Activated naive CD8-positive, alpha-beta T cell treated with anti-CD3 and anti-CD28 coated beads for 36 hours (primary cell): ENCODE results near the gene PAXX. TPM values are rescaled to one million over a fixed set of nuclear protein-coding genes. Genes with fewer than 3 reads are reported as not detected.

Experiments
- DNase-seq: peaks from one replicate; pipeline ENCODE4 v3.0.0; 2021
- H3K27ac Mint-ChIP-seq: one replicate; pipeline ENCODE4 v1.8.0; 2022; ENCODE audit warnings: mild to moderate bottlenecking, moderate library complexity, mixed read lengths
- H3K27me3 Mint-ChIP-seq: one replicate; pipeline ENCODE4 v1.8.0; 2022; ENCODE audit warnings: mild to moderate bottlenecking, mixed read lengths
- H3K36me3 Mint-ChIP-seq: one replicate; pipeline ENCODE4 v1.8.0; 2021; ENCODE audit warnings: mild to moderate bottlenecking, mixed read lengths
- H3K4me1 Mint-ChIP-seq: one replicate; pipeline ENCODE4 v1.8.0; 2021; ENCODE audit warnings: mixed read lengths
- H3K4me3 Mint-ChIP-seq: one replicate; pipeline ENCODE4 v1.8.0; 2022; ENCODE audit warnings: mild to moderate bottlenecking, moderate library complexity, mixed read lengths
- H3K9me3 Mint-ChIP-seq: one replicate; pipeline ENCODE4 v1.8.0; 2022; ENCODE audit warnings: mixed read lengths
- total RNA-seq, 2 experiments: library from RNA; stranded (reverse); gene quantifications; one replicate each; pipeline ENCODE4 v1.2.3, GENCODE V29; 2021

The PAXX gene
- total RNA-seq, 2 experiments from 2014 or later = 57.2 to 60.1 TPM

GRCh38 chr9:136950656-136951276, 41.5 kb upstream of the PAXX start:
- no peak for DNase-seq
- Mint-ChIP-seq H3K27ac (peak overlapping the region; percentile 79), H3K9me3 (no peaks in the 10 kb centered on the region), H3K36me3 (no peaks in the 10 kb centered on the region), H3K4me3 (peak overlapping the region; percentile 79), H3K4me1 (peaks cover 3% of the 10 kb centered on the region), H3K27me3 (no peaks in the 10 kb centered on the region)

DNA sequence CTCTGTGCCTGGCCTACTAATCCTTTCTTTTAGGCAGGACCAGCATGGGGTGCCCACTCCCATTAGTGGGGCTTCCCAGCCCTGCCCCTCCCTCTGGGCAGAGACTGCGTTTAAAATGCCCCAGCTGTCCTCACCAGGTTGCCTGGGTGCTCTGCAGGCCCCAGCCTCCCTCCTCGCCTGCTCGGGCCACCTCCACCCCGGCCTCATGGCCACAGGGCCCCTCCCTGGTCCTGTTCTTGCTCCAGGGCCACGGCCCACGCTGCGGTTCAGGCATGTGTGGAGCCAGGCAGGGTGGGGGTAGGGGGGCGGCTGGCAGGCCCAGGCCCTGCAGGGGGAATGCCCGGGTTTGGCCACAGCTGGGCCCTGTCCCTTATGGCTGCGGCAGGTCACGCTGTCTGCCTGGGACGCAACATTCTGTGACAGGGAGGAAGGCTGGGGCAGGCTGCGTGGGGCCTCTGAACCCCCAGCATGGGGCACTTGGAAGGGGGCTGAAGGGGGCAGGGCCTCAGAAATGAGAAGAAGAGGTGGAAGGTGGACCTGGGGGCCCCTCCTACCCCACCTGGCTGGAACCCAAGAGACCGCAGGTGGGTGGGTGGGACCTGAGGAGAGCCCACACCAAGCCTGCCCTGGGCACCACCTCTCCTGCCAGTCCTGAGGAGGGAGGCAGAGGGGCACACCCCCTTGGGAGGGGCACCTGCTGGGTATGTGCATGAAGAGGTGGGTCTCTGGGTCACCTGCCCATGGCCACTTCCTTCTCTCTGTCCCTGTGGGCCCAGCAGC, 40.5 kb upstream of the PAXX start, which contains the start of gene LCN12:
Gene LCN12, plus strand, starts transcription at position 733 of the 780 bp plus-strand sequence. CDS start 55 bp downstream, outside the sequence.
- H3K4me1 Mint-ChIP-seq = peaks cover 3% of the 10 kb centered on the region
- H3K27me3 Mint-ChIP-seq = no peaks in the 10 kb centered on the region
- no peak within 1 kb of the TSS for H3K4me3 Mint-ChIP-seq
- no peak within 1 kb of the TSS for H3K27ac Mint-ChIP-seq
- H3K9me3 Mint-ChIP-seq = no peaks in the 10 kb centered on the region
- H3K36me3 Mint-ChIP-seq = peaks cover 3% of the 10 kb centered on the region
- DNase-seq = no peak

GRCh38 chr9:136952321-136952850, 39.8 kb upstream of the PAXX start:
- no peak overlapping the region for H3K4me3 Mint-ChIP-seq
- H3K36me3 Mint-ChIP-seq = peaks cover 3% of the 10 kb centered on the region
- no peaks in the 10 kb centered on the region for H3K9me3 Mint-ChIP-seq
- H3K27me3 Mint-ChIP-seq = no peaks in the 10 kb centered on the region
- H3K27ac Mint-ChIP-seq = no peak overlapping the region
- no peak for DNase-seq
- peaks cover 3% of the 10 kb centered on the region for H3K4me1 Mint-ChIP-seq

DNA sequence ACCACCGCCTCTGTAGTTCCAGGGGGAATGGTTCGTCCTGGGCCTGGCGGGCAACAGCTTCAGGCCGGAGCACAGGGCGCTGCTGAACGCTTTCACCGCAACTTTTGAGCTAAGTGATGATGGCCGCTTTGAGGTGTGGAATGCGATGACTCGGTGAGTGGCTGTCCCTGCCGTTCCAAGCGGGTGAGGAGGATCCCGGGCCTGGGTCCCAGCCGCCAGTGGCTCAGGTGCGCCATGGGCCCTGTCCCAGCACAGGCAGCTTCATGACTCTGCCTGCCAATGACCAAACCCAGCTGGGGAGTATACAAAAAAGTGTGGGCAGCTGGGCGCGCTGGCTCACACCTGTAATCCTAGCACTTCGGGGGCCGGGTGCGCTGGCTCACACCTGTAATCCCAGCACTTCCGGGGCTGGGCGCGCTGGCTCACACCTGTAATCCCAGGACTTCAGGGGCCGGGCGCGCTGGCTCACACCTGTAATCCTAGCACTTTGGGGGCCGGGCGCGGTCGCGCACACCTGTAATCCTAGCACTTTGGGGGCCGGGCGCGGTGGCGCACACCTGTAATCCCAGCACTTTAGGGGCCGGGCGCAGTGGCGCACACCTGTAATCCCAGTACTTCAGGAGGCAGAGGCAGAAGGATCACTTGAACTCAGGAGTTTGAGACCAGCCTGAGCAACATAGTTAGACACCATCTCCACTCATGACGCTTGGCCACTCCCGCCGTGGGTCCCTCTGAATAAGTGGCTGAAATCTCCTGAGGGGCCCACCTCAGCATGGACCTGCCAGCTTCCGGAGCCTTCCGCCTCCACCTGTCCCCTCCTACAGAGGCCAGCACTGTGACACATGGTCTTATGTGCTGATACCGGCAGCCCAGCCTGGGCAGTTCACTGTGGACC, 39.1 kb upstream of the PAXX start:
- H3K36me3 Mint-ChIP-seq = peaks cover 3% of the 10 kb centered on the region
- no peak for DNase-seq
- no peak overlapping the region for H3K4me3 Mint-ChIP-seq
- H3K4me1 Mint-ChIP-seq = peaks cover 3% of the 10 kb centered on the region
- H3K27me3 Mint-ChIP-seq = no peaks in the 10 kb centered on the region
- no peak overlapping the region for H3K27ac Mint-ChIP-seq
- no peaks in the 10 kb centered on the region for H3K9me3 Mint-ChIP-seq

DNA sequence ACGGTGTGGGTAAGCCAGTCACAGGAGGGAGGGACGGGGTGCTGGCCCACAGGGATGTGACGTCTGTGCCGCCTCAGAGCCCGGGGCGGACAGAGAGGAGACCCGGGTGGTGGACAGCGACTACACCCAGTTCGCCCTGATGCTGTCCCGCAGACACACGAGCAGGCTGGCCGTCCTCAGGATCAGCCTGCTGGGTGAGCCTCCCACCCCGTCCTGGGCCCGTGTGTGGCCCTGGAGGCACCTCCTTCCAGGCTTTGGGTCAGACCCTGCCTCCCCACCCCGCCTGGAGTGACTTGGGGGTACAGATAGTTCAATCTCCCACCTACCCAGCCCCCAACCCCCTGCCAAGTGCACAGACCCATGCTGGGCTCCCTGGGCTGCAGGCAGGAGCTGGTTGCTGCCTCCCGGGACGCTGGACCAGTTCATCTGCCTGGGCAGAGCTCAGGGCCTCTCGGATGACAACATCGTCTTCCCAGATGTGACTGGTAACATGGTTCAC, 38.4 kb upstream of the PAXX start:
- Mint-ChIP-seq H3K27ac (no peak overlapping the region), H3K36me3 (peaks cover 3% of the 10 kb centered on the region), H3K4me1 (peaks cover 3% of the 10 kb centered on the region), H3K4me3 (no peak overlapping the region), H3K9me3 (no peaks in the 10 kb centered on the region), H3K27me3 (no peaks in the 10 kb centered on the region)
- DNase-seq = no peak

DNA sequence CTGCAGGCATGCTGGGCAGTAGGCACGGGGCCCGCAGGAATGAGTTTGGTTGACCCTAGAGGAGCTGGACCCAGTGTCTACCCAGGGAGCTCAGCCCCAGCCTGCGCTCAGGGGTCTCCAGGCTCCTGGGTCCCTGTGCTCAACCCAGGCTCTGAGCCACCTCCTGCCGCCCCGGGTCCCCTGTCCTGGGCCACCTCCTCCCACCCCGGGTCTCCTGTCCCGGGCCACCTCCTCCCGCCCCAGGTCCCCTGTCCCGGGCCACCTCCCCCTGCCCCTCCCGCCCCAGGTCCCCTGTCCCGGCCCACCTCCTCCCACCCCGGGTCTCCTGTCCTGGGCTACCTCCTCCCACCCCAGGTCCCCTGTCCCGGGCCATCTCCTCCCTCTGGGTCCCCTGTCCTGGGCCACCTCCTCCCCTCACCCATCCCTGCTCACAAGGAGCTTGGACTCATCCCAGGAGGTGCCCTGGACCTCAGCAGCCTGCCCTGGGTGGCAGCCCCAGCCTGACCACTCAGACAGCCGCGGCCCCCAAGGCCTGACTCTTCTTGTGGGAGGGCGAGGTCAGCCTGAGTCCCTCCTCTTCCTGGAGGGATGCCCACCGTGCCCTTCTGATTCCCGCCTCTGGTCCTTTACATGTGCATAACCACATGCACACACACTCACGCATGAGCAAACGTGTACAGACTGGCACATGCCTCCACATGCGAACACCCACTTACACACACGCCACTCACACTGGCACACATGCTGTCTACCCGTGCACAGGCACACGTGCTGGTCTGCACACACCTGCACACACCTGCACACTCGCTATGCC, 37.7 kb upstream of the PAXX start:
- Mint-ChIP-seq H3K27ac (no peak overlapping the region), H3K4me1 (no peaks in the 10 kb centered on the region), H3K27me3 (no peaks in the 10 kb centered on the region)

GRCh38 chr9:136955202-136955942, 36.9 kb upstream of the PAXX start:
- H3K27me3 Mint-ChIP-seq = no peaks in the 10 kb centered on the region
- H3K27ac Mint-ChIP-seq = no peak overlapping the region
- peaks cover 5% of the 10 kb centered on the region for H3K4me1 Mint-ChIP-seq
- no peak for DNase-seq
- no peaks in the 10 kb centered on the region for H3K9me3 Mint-ChIP-seq
- peaks cover 3% of the 10 kb centered on the region for H3K36me3 Mint-ChIP-seq
- no peak overlapping the region for H3K4me3 Mint-ChIP-seq

More for the DNA sequence above, 37.7 kb upstream of the PAXX start:
- Mint-ChIP-seq H3K36me3 (peaks cover 3% of the 10 kb centered on the region), H3K9me3 (no peaks in the 10 kb centered on the region), H3K4me3 (no peak overlapping the region)
- no peak for DNase-seq

- Mint-ChIP-seq H3K27me3 (no peaks in the 10 kb centered on the region), H3K4me1 (peaks cover 5% of the 10 kb centered on the region), H3K27ac (no peak overlapping the region), H3K9me3 (no peaks in the 10 kb centered on the region), H3K36me3 (peaks cover 3% of the 10 kb centered on the region), H3K4me3 (no peak overlapping the region)
- no peak for DNase-seq
Measured at GRCh38 chr9:136955943-136956335, 36.3 kb upstream of the PAXX start.

DNA sequence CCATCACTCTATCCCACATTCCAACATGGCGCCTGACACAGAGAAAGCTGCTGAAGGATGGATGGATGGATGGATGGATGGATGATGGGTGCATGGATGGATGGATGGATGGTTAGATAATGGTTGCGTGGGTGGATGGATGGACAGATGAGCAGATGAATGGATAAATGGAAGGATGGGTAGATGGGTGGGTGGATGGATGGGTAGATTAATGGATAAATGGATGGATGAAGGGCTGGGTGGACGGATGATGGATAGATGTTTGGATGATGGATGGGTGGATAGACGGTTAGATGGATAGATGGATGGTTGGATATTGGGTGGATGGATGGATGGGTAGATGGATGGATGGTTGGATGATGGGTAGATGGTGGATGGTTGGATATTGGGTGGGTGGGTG, 35.6 kb upstream of the PAXX start:
- no peak overlapping the region for H3K27ac Mint-ChIP-seq
- H3K4me3 Mint-ChIP-seq = no peak overlapping the region
- H3K36me3 Mint-ChIP-seq = peaks cover 3% of the 10 kb centered on the region
- DNase-seq = no peak
- H3K9me3 Mint-ChIP-seq = no peaks in the 10 kb centered on the region
- H3K27me3 Mint-ChIP-seq = no peaks in the 10 kb centered on the region
- H3K4me1 Mint-ChIP-seq = peaks cover 5% of the 10 kb centered on the region

- H3K4me1 Mint-ChIP-seq = peaks cover 5% of the 10 kb centered on the region
- DNase-seq = no peak
- H3K27me3 Mint-ChIP-seq = no peaks in the 10 kb centered on the region
- H3K4me3 Mint-ChIP-seq = no peak overlapping the region
- H3K36me3 Mint-ChIP-seq = peaks cover 3% of the 10 kb centered on the region
- no peaks in the 10 kb centered on the region for H3K9me3 Mint-ChIP-seq
- H3K27ac Mint-ChIP-seq = no peak overlapping the region
Measured at GRCh38 chr9:136957461-136957860, 34.8 kb upstream of the PAXX start.

GRCh38 chr9:136957901-136958300, 34.3 kb upstream of the PAXX start:
- no peak for DNase-seq
- no peak overlapping the region for H3K4me3 Mint-ChIP-seq
- no peaks in the 10 kb centered on the region for H3K9me3 Mint-ChIP-seq
- H3K36me3 Mint-ChIP-seq = peaks cover 3% of the 10 kb centered on the region
- H3K4me1 Mint-ChIP-seq = peaks cover 5% of the 10 kb centered on the region
- no peak overlapping the region for H3K27ac Mint-ChIP-seq
- H3K27me3 Mint-ChIP-seq = no peaks in the 10 kb centered on the region

GRCh38 chr9:136958473-136958872, 33.7 kb upstream of the PAXX start:
- no peak overlapping the region for H3K27ac Mint-ChIP-seq
- peaks cover 3% of the 10 kb centered on the region for H3K36me3 Mint-ChIP-seq
- no peak for DNase-seq
- H3K4me1 Mint-ChIP-seq = peaks cover 5% of the 10 kb centered on the region
- no peaks in the 10 kb centered on the region for H3K27me3 Mint-ChIP-seq
- H3K4me3 Mint-ChIP-seq = no peak overlapping the region
- H3K9me3 Mint-ChIP-seq = no peaks in the 10 kb centered on the region

DNA sequence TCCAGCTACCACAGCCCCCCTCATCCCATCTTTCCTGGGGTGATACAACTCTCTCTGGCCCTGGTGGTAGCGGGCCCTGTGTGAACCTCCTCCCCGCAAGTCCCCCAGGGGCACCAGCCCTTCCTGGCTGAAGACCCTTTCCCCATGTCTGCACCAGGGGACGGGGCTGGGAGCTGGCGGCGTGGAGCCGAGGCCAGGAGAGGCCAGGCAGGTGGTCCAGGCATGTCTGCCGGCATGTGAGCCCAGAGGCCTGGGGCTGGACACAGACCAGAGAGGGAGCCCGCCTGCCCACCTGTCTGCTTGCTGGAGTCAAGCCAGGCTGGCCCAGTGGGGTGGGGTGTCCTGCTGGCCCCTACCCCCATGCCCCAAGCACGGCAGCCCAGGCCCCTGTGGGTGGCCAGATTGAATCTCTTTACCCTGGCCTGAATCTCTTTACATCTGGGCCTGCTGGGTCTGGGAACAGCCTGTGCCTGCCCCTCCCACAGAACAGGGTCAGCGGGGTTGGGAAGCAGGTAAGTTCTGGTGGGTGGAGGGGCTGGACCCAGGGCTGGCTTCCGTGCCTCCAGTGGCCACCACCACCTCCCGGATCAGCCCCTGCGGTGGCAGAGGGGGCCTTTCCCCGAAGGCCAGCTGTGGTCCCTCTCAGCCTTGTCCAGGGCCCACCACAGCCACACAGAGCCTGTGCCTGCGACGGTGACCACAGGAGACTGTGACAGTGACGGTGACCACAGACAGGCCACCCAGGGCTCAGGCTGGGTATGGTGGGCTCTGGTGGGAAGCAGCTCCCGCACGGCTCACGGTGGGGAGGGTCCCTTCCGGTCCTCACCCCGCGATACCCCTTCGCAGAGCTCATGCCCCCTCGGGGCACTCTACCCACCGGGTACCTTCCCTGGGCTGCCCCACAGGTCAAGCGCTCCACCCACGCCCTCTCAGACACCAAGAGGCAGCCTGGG, 33.0 kb upstream of the PAXX start:
- DNase-seq = no peak
- H3K36me3 Mint-ChIP-seq = peaks cover 3% of the 10 kb centered on the region
- H3K27ac Mint-ChIP-seq = no peak overlapping the region
- no peaks in the 10 kb centered on the region for H3K27me3 Mint-ChIP-seq
- peaks cover 5% of the 10 kb centered on the region for H3K4me1 Mint-ChIP-seq
- H3K4me3 Mint-ChIP-seq = no peak overlapping the region
- no peaks in the 10 kb centered on the region for H3K9me3 Mint-ChIP-seq
